ENCODE results near the gene HIPK1. TPM values are rescaled to one million over a fixed set of nuclear protein-coding genes. Genes with fewer than 3 reads are reported as not detected.
A peak's percentile ranks its signal among the peaks of the same experiment; 100 is the strongest.

HIPK1 gene
- total RNA-seq, 3 donors from 2014 or later (not counting 1 experiment from before 2014, with no cell fraction given): 238 to 283 (median 261) TPM

DNA sequence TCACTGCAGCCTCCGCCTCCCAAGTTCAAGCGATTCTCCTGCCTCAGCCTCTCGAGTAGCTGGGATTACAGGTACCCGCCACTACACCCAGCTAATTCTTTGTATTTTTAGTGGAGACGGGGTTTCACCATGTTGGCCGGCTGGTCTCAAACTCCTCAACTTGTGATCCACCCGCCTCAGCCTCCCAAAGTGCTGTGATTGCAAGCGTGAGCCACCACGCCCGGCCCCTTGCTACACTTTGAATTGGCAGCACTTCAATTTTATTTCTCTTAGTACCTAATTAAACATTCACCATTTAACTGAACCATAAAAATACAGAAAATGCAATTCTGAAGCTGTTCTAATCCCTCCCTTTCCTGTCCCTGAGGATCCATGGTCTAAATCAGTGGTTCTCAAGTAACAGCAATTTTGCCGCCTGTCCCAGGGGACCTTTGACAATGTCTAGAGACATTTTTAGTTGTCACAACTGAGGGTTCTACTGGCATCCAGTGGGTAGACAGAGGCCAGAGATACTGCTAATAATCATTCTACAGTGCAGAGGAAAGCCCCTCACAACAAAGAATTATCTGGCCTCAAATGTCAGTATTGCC lies 37.4 kb upstream of the HIPK1 start:
- H3K36me3 Mint-ChIP-seq: peaks cover 19% of the 10 kb centered on the region
- H3K27ac Mint-ChIP-seq: peak overlapping the region in 1 of 2 donors; percentile 16
- no peak overlapping the region for H3K4me3 ChIP-seq (ENCODE audit: low read length)
- peaks cover 33% of the 10 kb centered on the region for H3K36me3 ChIP-seq (ENCODE audit: control insufficient read depth, insufficient read depth, low read length)
- no peaks in the 10 kb centered on the region for H3K27me3 ChIP-seq (ENCODE audit: control insufficient read depth, insufficient read depth, low read length)
- no peak for ATAC-seq
- TF ChIP-seq, protein P1, sequence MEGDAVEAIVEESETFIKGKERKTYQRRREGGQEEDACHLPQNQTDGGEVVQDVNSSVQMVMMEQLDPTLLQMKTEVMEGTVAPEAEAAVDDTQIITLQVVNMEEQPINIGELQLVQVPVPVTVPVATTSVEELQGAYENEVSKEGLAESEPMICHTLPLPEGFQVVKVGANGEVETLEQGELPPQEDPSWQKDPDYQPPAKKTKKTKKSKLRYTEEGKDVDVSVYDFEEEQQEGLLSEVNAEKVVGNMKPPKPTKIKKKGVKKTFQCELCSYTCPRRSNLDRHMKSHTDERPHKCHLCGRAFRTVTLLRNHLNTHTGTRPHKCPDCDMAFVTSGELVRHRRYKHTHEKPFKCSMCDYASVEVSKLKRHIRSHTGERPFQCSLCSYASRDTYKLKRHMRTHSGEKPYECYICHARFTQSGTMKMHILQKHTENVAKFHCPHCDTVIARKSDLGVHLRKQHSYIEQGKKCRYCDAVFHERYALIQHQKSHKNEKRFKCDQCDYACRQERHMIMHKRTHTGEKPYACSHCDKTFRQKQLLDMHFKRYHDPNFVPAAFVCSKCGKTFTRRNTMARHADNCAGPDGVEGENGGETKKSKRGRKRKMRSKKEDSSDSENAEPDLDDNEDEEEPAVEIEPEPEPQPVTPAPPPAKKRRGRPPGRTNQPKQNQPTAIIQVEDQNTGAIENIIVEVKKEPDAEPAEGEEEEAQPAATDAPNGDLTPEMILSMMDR (IDR thresholded peaks at IDR 0.05): no peak
- no peak for DNase-seq
- peaks cover 13 to 26% of the 10 kb centered on the region in 2 donors for H3K4me1 Mint-ChIP-seq
- no peaks in the 10 kb centered on the region for H3K27me3 Mint-ChIP-seq (ENCODE audit: low read depth in 2 of 2)
- intact Hi-C loops (cut with micrococcal nuclease): no loop called here
- H3K4me3 Mint-ChIP-seq: no peak overlapping the region
- H3K9me3 Mint-ChIP-seq: no peaks in the 10 kb centered on the region
- no peaks in the 10 kb centered on the region for H3K4me1 ChIP-seq (ENCODE audit: control insufficient read depth, insufficient read depth, low read length)
- WGBS (ENCODE audit: insufficient coverage): 96% methylated on average over 11 of the region's 11 CpGs
- no peaks in the 10 kb centered on the region for H3K9me3 ChIP-seq (ENCODE audit: control insufficient read depth, insufficient read depth, low read length)
- H3K27ac ChIP-seq (ENCODE audit: low read length): no peak overlapping the region

DNA sequence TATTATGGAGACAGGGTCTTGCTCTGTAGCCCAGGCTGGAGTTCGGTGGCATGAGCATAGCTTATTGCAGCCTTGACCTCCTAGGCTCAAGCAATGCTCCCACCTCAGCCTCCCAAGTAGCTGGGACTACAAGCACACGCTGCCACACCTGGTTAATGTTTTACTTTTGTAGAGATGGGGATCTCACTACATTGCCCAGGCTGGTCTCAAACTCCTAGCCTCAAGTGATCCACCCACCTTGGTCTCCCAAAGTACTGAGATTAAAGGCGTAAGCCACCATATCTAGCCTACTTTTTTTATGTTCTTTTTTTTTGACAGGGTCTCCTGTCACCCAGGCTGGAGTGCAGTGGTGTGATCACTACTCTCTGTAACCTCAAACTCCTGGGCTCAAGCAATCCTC lies 35.9 kb upstream of the HIPK1 start:
- DNase-seq (no peak), ATAC-seq (no peak)
- Histone ChIP-seq H3K9me3 (ENCODE audit: control insufficient read depth, insufficient read depth, low read length) (no peaks in the 10 kb centered on the region), H3K27me3 (ENCODE audit: control insufficient read depth, insufficient read depth, low read length) (no peaks in the 10 kb centered on the region), H3K27ac (ENCODE audit: low read length) (no peak overlapping the region), H3K36me3 (ENCODE audit: control insufficient read depth, insufficient read depth, low read length) (peaks cover 46% of the 10 kb centered on the region), H3K4me1 (ENCODE audit: control insufficient read depth, insufficient read depth, low read length) (no peaks in the 10 kb centered on the region), H3K4me3 (ENCODE audit: low read length) (no peak overlapping the region)
- H3K4me3 Mint-ChIP-seq: no peak overlapping the region
- H3K9me3 Mint-ChIP-seq: no peaks in the 10 kb centered on the region
- 97% methylated on average over 3 of the region's 3 CpGs for WGBS (ENCODE audit: insufficient coverage)
- no peaks in the 10 kb centered on the region for H3K27me3 Mint-ChIP-seq (ENCODE audit: low read depth in 2 of 2)
- peaks cover 25 to 32% of the 10 kb centered on the region in 2 donors for H3K4me1 Mint-ChIP-seq
- intact Hi-C loops (cut with micrococcal nuclease): no loop called here
- TF ChIP-seq, protein P1 (IDR thresholded peaks at IDR 0.05): no peak
- H3K27ac Mint-ChIP-seq: peak overlapping the region; percentile 67 to 68
- peaks cover 28% of the 10 kb centered on the region for H3K36me3 Mint-ChIP-seq

- H3K27ac ChIP-seq (ENCODE audit: low read length): no peak overlapping the region
- DNase-seq (no peak), ATAC-seq (no peak)
- H3K4me3 ChIP-seq (ENCODE audit: low read length): no peak overlapping the region
- H3K4me1 Mint-ChIP-seq: peaks cover 41 to 42% of the 10 kb centered on the region in 2 donors
- intact Hi-C loops (cut with micrococcal nuclease): no loop called here
- peak overlapping the region; percentile 67 to 68 for H3K27ac Mint-ChIP-seq
- 96% methylated on average over 6 of the region's 6 CpGs for whole genome bisulfite sequencing (ENCODE audit: insufficient coverage)
- no peak overlapping the region for H3K4me3 Mint-ChIP-seq
- TF ChIP-seq, protein P1 (IDR thresholded peaks at IDR 0.05): no peak
- no peaks in the 10 kb centered on the region for H3K27me3 Mint-ChIP-seq (ENCODE audit: low read depth in 2 of 2)
- H3K36me3 ChIP-seq (ENCODE audit: control insufficient read depth, insufficient read depth, low read length): peaks cover 63% of the 10 kb centered on the region
- H3K27me3 ChIP-seq (ENCODE audit: control insufficient read depth, insufficient read depth, low read length): no peaks in the 10 kb centered on the region
- H3K9me3 ChIP-seq (ENCODE audit: control insufficient read depth, insufficient read depth, low read length): no peaks in the 10 kb centered on the region
- H3K36me3 Mint-ChIP-seq: peaks cover 47% of the 10 kb centered on the region
- H3K4me1 ChIP-seq (ENCODE audit: control insufficient read depth, insufficient read depth, low read length): no peaks in the 10 kb centered on the region
- H3K9me3 Mint-ChIP-seq: no peaks in the 10 kb centered on the region
These were observed 34.0 kb upstream of the HIPK1 start for GRCh38 chr1:113895098-113895497.

- no peak for ATAC-seq
- intact Hi-C loops (cut with micrococcal nuclease): no loop called here
- DNase-seq: no peak
- no peaks in the 10 kb centered on the region for H3K27me3 ChIP-seq (ENCODE audit: control insufficient read depth, insufficient read depth, low read length)
- peaks cover 37 to 42% of the 10 kb centered on the region in 2 donors for H3K4me1 Mint-ChIP-seq
- no peak overlapping the region for H3K4me3 Mint-ChIP-seq
- peaks cover 69% of the 10 kb centered on the region for H3K36me3 ChIP-seq (ENCODE audit: control insufficient read depth, insufficient read depth, low read length)
- H3K9me3 Mint-ChIP-seq: no peaks in the 10 kb centered on the region
- 96% methylated on average over 8 of the region's 8 CpGs for WGBS (ENCODE audit: insufficient coverage)
- TF ChIP-seq, protein P1 (IDR thresholded peaks at IDR 0.05): no peak
- no peak overlapping the region for H3K27ac ChIP-seq (ENCODE audit: low read length)
- no peak overlapping the region for H3K27ac Mint-ChIP-seq
- peaks cover 50% of the 10 kb centered on the region for H3K36me3 Mint-ChIP-seq
- no peaks in the 10 kb centered on the region for H3K27me3 Mint-ChIP-seq (ENCODE audit: low read depth in 2 of 2)
- H3K9me3 ChIP-seq (ENCODE audit: control insufficient read depth, insufficient read depth, low read length): no peaks in the 10 kb centered on the region
- no peaks in the 10 kb centered on the region for H3K4me1 ChIP-seq (ENCODE audit: control insufficient read depth, insufficient read depth, low read length)
- H3K4me3 ChIP-seq (ENCODE audit: low read length): no peak overlapping the region
These were observed 33.2 kb upstream of the HIPK1 start for GRCh38 chr1:113895961-113896360.

Data from natural killer cell (primary cell).